ENCODE data around the gene STIMATE. TPM values are rescaled to one million over a fixed set of nuclear protein-coding genes. Genes with fewer than 3 reads are reported as not detected.

Gene STIMATE
- polyA plus RNA-seq, 3 donors, result 8.9 to 49.9 (median 11.7) TPM

GRCh38 chr3:52836471-52836845 is 60.9 kb downstream of the STIMATE start:
- no peaks in the 10 kb centered on the region for H3K79me2 ChIP-seq (ENCODE audit: insufficient read depth, low read length)
- no peak overlapping the region for H2AFZ ChIP-seq (ENCODE audit: insufficient read depth, low read depth, low read length, poor library complexity, severe bottlenecking)
- Mint-ChIP-seq H3K36me3 (peaks cover 59 to 72% of the 10 kb centered on the region in 2 donors), H3K4me3 (no peak overlapping the region), H3K27ac (peak overlapping the region in 2 of 7 donors; percentile 13 to 21), H3K9me3 (peaks cover 0 to 2% (median 0%) of the 10 kb centered on the region in 7 donors), H3K4me1 (peaks cover 5% of the 10 kb centered on the region), H3K27me3 (ENCODE audit: low read depth in 3 of 3) (peaks cover 0 to 4% (median 2%) of the 10 kb centered on the region in 3 donors)
- H3K9me3 ChIP-seq (replicated peaks in 1 of 2; ENCODE audit: control insufficient read depth in 1 of 2, insufficient read depth in 1 of 2, low read length in 2 of 2), result no peaks in the 10 kb centered on the region
- H3K4me1 ChIP-seq (ENCODE audit: control insufficient read depth in 1 of 2, insufficient read depth in 2 of 2, low read length in 2 of 2), result no peaks in the 10 kb centered on the region
- no peak overlapping the region for H3K27ac ChIP-seq (ENCODE audit: low read depth in 1 of 2, low read length in 2 of 2)
- no peak overlapping the region for H3K4me2 ChIP-seq (replicated peaks; ENCODE audit: extremely low read depth, low read length, poor library complexity, severe bottlenecking)
- no peak for TF ChIP-seq CTCF (IDR thresholded peaks at IDR 0.05)
- H4K20me1 ChIP-seq (ENCODE audit: insufficient read depth, low read length), result no peaks in the 10 kb centered on the region
- no peak for DNase-seq
- intact Hi-C loops (cut with micrococcal nuclease), result no loop called here
- 92% methylated on average over 3 of the region's 5 CpGs for WGBS (ENCODE audit: insufficient coverage)
- H3K4me3 ChIP-seq (replicated peaks in 1 of 3; ENCODE audit: low read depth in 2 of 3, low read length in 3 of 3), result no peak overlapping the region
- H3K36me3 ChIP-seq (replicated peaks in 1 of 2; ENCODE audit: control insufficient read depth in 1 of 2, insufficient read depth in 2 of 2, low read length in 2 of 2), result peaks cover 52 to 87% of the 10 kb centered on the region in 2 donors
- H3K27me3 ChIP-seq (ENCODE audit: control insufficient read depth in 2 of 2, insufficient read depth in 2 of 2, low read length in 2 of 2), result no peaks in the 10 kb centered on the region
- H3K9ac ChIP-seq (ENCODE audit: insufficient read depth, low read length, poor library complexity, severe bottlenecking), result no peak overlapping the region

GRCh38 chr3:52835766-52836470 is 61.4 kb downstream of the STIMATE start:
- H3K36me3 Mint-ChIP-seq, result peaks cover 54 to 67% of the 10 kb centered on the region in 2 donors
- H3K9me3 Mint-ChIP-seq, result peaks cover 0 to 2% (median 0%) of the 10 kb centered on the region in 7 donors
- no peak overlapping the region for H3K27ac ChIP-seq (ENCODE audit: low read depth in 1 of 2, low read length in 2 of 2)
- peaks cover 47 to 82% of the 10 kb centered on the region in 2 donors for H3K36me3 ChIP-seq (replicated peaks in 1 of 2; ENCODE audit: control insufficient read depth in 1 of 2, insufficient read depth in 2 of 2, low read length in 2 of 2)
- peaks cover 8% of the 10 kb centered on the region for H3K4me1 Mint-ChIP-seq
- H3K27ac Mint-ChIP-seq, result peak overlapping the region in 1 of 7 donors; percentile 65
- intact Hi-C loops (cut with micrococcal nuclease), result no loop called here
- no peaks in the 10 kb centered on the region for H3K27me3 ChIP-seq (ENCODE audit: control insufficient read depth in 2 of 2, insufficient read depth in 2 of 2, low read length in 2 of 2)
- H3K4me1 ChIP-seq (ENCODE audit: control insufficient read depth in 1 of 2, insufficient read depth in 2 of 2, low read length in 2 of 2), result no peaks in the 10 kb centered on the region
- no peak overlapping the region for H3K9ac ChIP-seq (ENCODE audit: insufficient read depth, low read length, poor library complexity, severe bottlenecking)
- H3K4me3 ChIP-seq (replicated peaks in 1 of 3; ENCODE audit: low read depth in 2 of 3, low read length in 3 of 3), result no peak overlapping the region
- no peak for DNase-seq
- WGBS (ENCODE audit: insufficient coverage), result 97% methylated on average over 4 of the region's 8 CpGs
- no peaks in the 10 kb centered on the region for H4K20me1 ChIP-seq (ENCODE audit: insufficient read depth, low read length)
- H3K4me2 ChIP-seq (replicated peaks; ENCODE audit: extremely low read depth, low read length, poor library complexity, severe bottlenecking), result no peak overlapping the region
- TF ChIP-seq CTCF (IDR thresholded peaks at IDR 0.05), result no peak
- no peaks in the 10 kb centered on the region for H3K79me2 ChIP-seq (ENCODE audit: insufficient read depth, low read length)
- no peak overlapping the region for H3K4me3 Mint-ChIP-seq
- H3K27me3 Mint-ChIP-seq (ENCODE audit: low read depth in 3 of 3), result peaks cover 0 to 4% (median 2%) of the 10 kb centered on the region in 3 donors
- H3K9me3 ChIP-seq (replicated peaks in 1 of 2; ENCODE audit: control insufficient read depth in 1 of 2, insufficient read depth in 1 of 2, low read length in 2 of 2), result no peaks in the 10 kb centered on the region
- H2AFZ ChIP-seq (ENCODE audit: insufficient read depth, low read depth, low read length, poor library complexity, severe bottlenecking), result no peak overlapping the region
